NCI-H1092 treated with DMSO at 0.1 percent for 48 hours (cell line): ENCODE measurements around the gene TULP4.
"Not testable (repeated sequence)": the region's sequence is repeated elsewhere in the genome, so short reads cannot be mapped to it uniquely, and the experiment has no call there.

Experiments
- DNase-seq: peaks from one replicate; lab custom pipeline; 2025; lab: John Stamatoyannopoulos, UW

The TULP4 gene

GRCh38 chr6:158503222-158503621 is 191.0 kb downstream of the TULP4 start:
- DNase-seq: no peak

- no peak for DNase-seq
Observed at GRCh38 chr6:158503846-158504245, 191.6 kb downstream of the TULP4 start.

- no peak for DNase-seq
Observed at GRCh38 chr6:158505194-158505593, 192.9 kb downstream of the TULP4 start.

GRCh38 chr6:158506601-158507000 is 194.3 kb downstream of the TULP4 start:
- peak; percentile 10 for DNase-seq

GRCh38 chr6:158507174-158507573 is 194.9 kb downstream of the TULP4 start:
- DNase-seq: no peak

- DNase-seq: no peak
Observed at GRCh38 chr6:158508450-158508849, 196.2 kb downstream of the TULP4 start.

- no peak for DNase-seq
Observed at GRCh38 chr6:158509465-158509864, 197.2 kb downstream of the TULP4 start.

GRCh38 chr6:158512809-158513208 is 200.5 kb downstream of the TULP4 start:
- no peak for DNase-seq

GRCh38 chr6:158514176-158514575 is 201.9 kb downstream of the TULP4 start:
- DNase-seq: no peak

- no peak for DNase-seq
Observed at GRCh38 chr6:158514991-158515390, 202.7 kb downstream of the TULP4 start.

- DNase-seq: no peak
Observed at GRCh38 chr6:158516098-158516497, 203.8 kb downstream of the TULP4 start.

GRCh38 chr6:158517038-158517437 is 204.8 kb downstream of the TULP4 start:
- DNase-seq: no peak

- peak; percentile 21 for DNase-seq
Observed at GRCh38 chr6:158517581-158517980, 205.3 kb downstream of the TULP4 start.

- DNase-seq: peak; percentile 87
Observed at GRCh38 chr6:158518191-158519127, 206.2 kb downstream of the TULP4 start.

GRCh38 chr6:158519300-158519699 is 207.0 kb downstream of the TULP4 start:
- no peak for DNase-seq

GRCh38 chr6:158519761-158520160 is 207.5 kb downstream of the TULP4 start:
- DNase-seq: no peak

- DNase-seq: not testable (repeated sequence)
Observed at GRCh38 chr6:158520975-158521374, 208.7 kb downstream of the TULP4 start.

GRCh38 chr6:158521759-158522158 is 209.5 kb downstream of the TULP4 start:
- no peak for DNase-seq

GRCh38 chr6:158522616-158523015 is 210.4 kb downstream of the TULP4 start:
- no peak for DNase-seq

- no peak for DNase-seq
Observed at GRCh38 chr6:158524311-158524710, 212.0 kb downstream of the TULP4 start.

GRCh38 chr6:158527858-158528257 is 215.6 kb downstream of the TULP4 start:
- DNase-seq: not testable (repeated sequence)

- no peak for DNase-seq
Observed at GRCh38 chr6:158528826-158529225, 216.6 kb downstream of the TULP4 start.

GRCh38 chr6:158529629-158530028 is 217.4 kb downstream of the TULP4 start:
- DNase-seq: no peak

- no peak for DNase-seq
Observed at GRCh38 chr6:158531566-158531965, 219.3 kb downstream of the TULP4 start.
